Measurements from ENCODE around the gene INPP4B. TPM values are rescaled to one million over a fixed set of nuclear protein-coding genes. Genes with fewer than 3 reads are reported as not detected.
"Not testable (repeated sequence)": the region's sequence is repeated elsewhere in the genome, so short reads cannot be mapped to it uniquely, and the experiment has no call there.

INPP4B gene
- total RNA-seq, 1 donor from 2014 or later = 19.1 TPM

- DNase-seq (ENCODE audit: low read depth in 2 of 2) = no peak
These were observed 749.1 kb downstream of the INPP4B start for GRCh38 chr4:142097015-142097414.

- DNase-seq (ENCODE audit: low read depth in 2 of 2) = peak; percentile 84 to 96
These were observed 750.1 kb downstream of the INPP4B start for GRCh38 chr4:142095886-142096605.

- no peak for DNase-seq (ENCODE audit: low read depth in 2 of 2)
These were observed 753.2 kb downstream of the INPP4B start for GRCh38 chr4:142092941-142093340.

GRCh38 chr4:142091691-142092182 is 754.4 kb downstream of the INPP4B start:
- DNase-seq (ENCODE audit: low read depth in 2 of 2) = peak; percentile 87 to 93

- peak; percentile 94 to 97 for DNase-seq (ENCODE audit: low read depth in 2 of 2)
These were observed 755.0 kb downstream of the INPP4B start for GRCh38 chr4:142091085-142091513.

GRCh38 chr4:142088906-142089305 is 757.2 kb downstream of the INPP4B start:
- DNase-seq (ENCODE audit: low read depth in 2 of 2) = no peak

- DNase-seq (ENCODE audit: low read depth in 2 of 2) = no peak
These were observed 760.4 kb downstream of the INPP4B start for GRCh38 chr4:142085513-142086292.

- no peak for DNase-seq (ENCODE audit: low read depth in 2 of 2)
These were observed 762.8 kb downstream of the INPP4B start for GRCh38 chr4:142083264-142083663.

GRCh38 chr4:142081025-142081424 is 765.1 kb downstream of the INPP4B start:
- DNase-seq (ENCODE audit: low read depth in 2 of 2) = no peak

- DNase-seq (ENCODE audit: low read depth in 2 of 2) = no peak
These were observed 766.1 kb downstream of the INPP4B start for GRCh38 chr4:142079959-142080358.

GRCh38 chr4:142077048-142077447 is 769.1 kb downstream of the INPP4B start:
- no peak for DNase-seq (ENCODE audit: low read depth in 2 of 2)

GRCh38 chr4:142068304-142068703 is 777.8 kb downstream of the INPP4B start:
- not testable (repeated sequence) for DNase-seq (ENCODE audit: low read depth in 2 of 2)

GRCh38 chr4:142066562-142066961 is 779.5 kb downstream of the INPP4B start:
- DNase-seq (ENCODE audit: low read depth in 2 of 2) = not testable (repeated sequence)

- DNase-seq (ENCODE audit: low read depth in 2 of 2) = no peak
These were observed 780.9 kb downstream of the INPP4B start for GRCh38 chr4:142065086-142065647.

GRCh38 chr4:142064181-142064580 is 781.9 kb downstream of the INPP4B start:
- DNase-seq (ENCODE audit: low read depth in 2 of 2) = no peak

GRCh38 chr4:142045996-142046395 is 800.1 kb downstream of the INPP4B start:
- no peak for DNase-seq (ENCODE audit: low read depth in 2 of 2)

- DNase-seq (ENCODE audit: low read depth in 2 of 2) = no peak
These were observed 801.8 kb downstream of the INPP4B start for GRCh38 chr4:142044271-142044670.

GRCh38 chr4:142043509-142043908 is 802.6 kb downstream of the INPP4B start:
- DNase-seq (ENCODE audit: low read depth in 2 of 2) = no peak

GRCh38 chr4:142041788-142042187 is 804.3 kb downstream of the INPP4B start:
- DNase-seq (ENCODE audit: low read depth in 2 of 2) = no peak

- DNase-seq (ENCODE audit: low read depth in 2 of 2) = peak in 1 of 2 donors; percentile 26
These were observed 806.1 kb downstream of the INPP4B start for GRCh38 chr4:142040043-142040442.

GRCh38 chr4:142036795-142037583 is 809.1 kb downstream of the INPP4B start:
- peak in 1 of 2 donors; percentile 13 for DNase-seq (ENCODE audit: low read depth in 2 of 2)
